Stimulated activated CD4-positive, alpha-beta T cell treated with anti-CD3 and anti-CD28 coated beads, Interleukin-12 subunit alpha, Interleukin-12 subunit beta, amount 100 ng/mL, for 4 hours (primary cell): Measurements from ENCODE around the gene MAN2B2.

ENCODE experiments used
- DNase-seq: peaks from one replicate; pipeline ENCODE4 v3.0.0-alpha.2; 2020

Gene MAN2B2

GRCh38 chr4:6568689-6569332, 6.2 kb upstream of the MAN2B2 start:
- DNase-seq = no peak

- no peak for DNase-seq
Measured at GRCh38 chr4:6571608-6572007, 3.4 kb upstream of the MAN2B2 start.

- no peak for DNase-seq
Measured at GRCh38 chr4:6573551-6573950, 1.4 kb upstream of the MAN2B2 start.

GRCh38 chr4:6573986-6574746, 823 bp upstream of the MAN2B2 start:
- DNase-seq = no peak

GRCh38 chr4:6575503-6576240, 683 bp downstream of the MAN2B2 start:
- DNase-seq = no peak

- DNase-seq = no peak
Measured at GRCh38 chr4:6576512-6576911, 1.5 kb downstream of the MAN2B2 start.

- no peak for DNase-seq
Measured at GRCh38 chr4:6576932-6577331, 1.9 kb downstream of the MAN2B2 start.

GRCh38 chr4:6577409-6577808, 2.4 kb downstream of the MAN2B2 start:
- DNase-seq = no peak

- DNase-seq = no peak
Measured at GRCh38 chr4:6578221-6578620, 3.2 kb downstream of the MAN2B2 start.

GRCh38 chr4:6580353-6580752, 5.4 kb downstream of the MAN2B2 start:
- no peak for DNase-seq

GRCh38 chr4:6581566-6582121, 6.7 kb downstream of the MAN2B2 start:
- no peak for DNase-seq

- DNase-seq = no peak
Measured at GRCh38 chr4:6582889-6583490, 8.0 kb downstream of the MAN2B2 start.

- DNase-seq = no peak
Measured at GRCh38 chr4:6584865-6585264, 9.9 kb downstream of the MAN2B2 start.

GRCh38 chr4:6586715-6587325, 11.8 kb downstream of the MAN2B2 start:
- DNase-seq = no peak

- no peak for DNase-seq
Measured at GRCh38 chr4:6589444-6589843, 14.5 kb downstream of the MAN2B2 start.

GRCh38 chr4:6591313-6591712, 16.3 kb downstream of the MAN2B2 start:
- no peak for DNase-seq

GRCh38 chr4:6591781-6592180, 16.8 kb downstream of the MAN2B2 start:
- DNase-seq = no peak

GRCh38 chr4:6592804-6593563, 18.0 kb downstream of the MAN2B2 start:
- DNase-seq = no peak

- no peak for DNase-seq
Measured at GRCh38 chr4:6594341-6594740, 19.4 kb downstream of the MAN2B2 start.

- no peak for DNase-seq
Measured at GRCh38 chr4:6594826-6595355, 19.9 kb downstream of the MAN2B2 start.

GRCh38 chr4:6595897-6596537, 21.0 kb downstream of the MAN2B2 start:
- DNase-seq = no peak
